HG02840 (cell line): ENCODE results near the gene RAP1GAP2.
"Not testable (repeated sequence)": the region's sequence is repeated elsewhere in the genome, so short reads cannot be mapped to it uniquely, and the experiment has no call there.

Source experiments
- ATAC-seq: cut with Tn5 transposase; IDR thresholded peaks from one replicate; pipeline ENCODE4 v1.9.1; 2021; ENCODE audit warnings: mild to moderate bottlenecking, moderate library complexity, moderate number of reproducible peaks; ENCODE audit not compliant: unreplicated experiment, low FRiP score

The RAP1GAP2 gene

DNA sequence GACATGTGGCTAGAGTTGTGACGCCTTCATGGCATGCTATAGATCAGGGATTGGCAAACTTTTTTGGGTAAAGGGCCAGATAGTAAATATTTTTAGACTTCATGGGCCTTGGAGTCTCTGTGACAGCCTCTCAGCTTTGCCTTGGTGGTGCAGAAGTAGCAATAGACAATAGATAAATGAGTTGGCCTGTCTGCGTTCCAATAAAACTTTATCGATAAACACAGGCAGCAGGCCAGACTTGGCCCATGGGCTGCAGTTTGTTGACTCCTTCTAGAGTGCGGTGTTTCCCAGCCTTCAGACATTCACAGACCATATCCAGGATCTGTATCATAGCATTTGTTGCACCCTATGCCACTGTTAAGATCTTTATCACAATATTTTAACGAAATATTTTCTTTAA lies 190.7 kb downstream of the RAP1GAP2 start:
- no peak for ATAC-seq

DNA sequence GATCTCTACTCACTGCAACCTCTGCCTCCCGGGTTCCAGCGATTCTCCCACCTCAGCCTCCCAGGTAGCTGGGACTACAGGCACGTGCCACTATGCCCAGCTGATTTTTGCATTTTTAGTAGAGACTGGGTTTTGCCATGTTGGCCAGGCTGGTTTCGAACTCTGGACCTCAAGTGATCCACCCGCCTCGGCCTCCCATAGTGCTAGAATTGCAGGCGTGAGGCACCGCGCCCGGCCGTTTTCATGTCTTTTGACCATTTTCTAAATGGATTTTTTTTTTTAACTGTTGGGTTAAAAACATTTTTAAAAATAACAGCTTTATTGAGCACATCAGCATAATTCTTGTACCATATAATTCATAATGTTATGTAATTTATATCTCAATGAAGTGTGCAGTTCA lies 193.2 kb downstream of the RAP1GAP2 start:
- not testable (repeated sequence) for ATAC-seq

DNA sequence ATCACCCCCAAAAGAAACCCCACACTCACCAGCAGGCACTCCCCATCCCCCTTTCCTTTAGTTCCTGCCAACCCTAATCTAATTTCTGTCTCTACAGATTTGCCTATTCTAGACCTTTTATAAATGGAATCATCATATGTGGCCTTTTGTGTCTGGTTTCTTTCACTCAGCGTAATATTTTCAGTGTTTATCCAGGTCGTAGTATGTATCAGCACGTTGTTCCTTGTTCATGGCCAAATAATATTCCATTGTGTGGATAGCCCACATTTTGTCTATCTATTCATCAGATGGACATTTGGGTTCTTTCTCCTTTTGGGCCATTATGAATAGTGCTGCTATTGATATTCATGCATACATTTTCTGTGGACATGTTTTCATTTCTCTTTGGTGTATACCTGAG lies 193.6 kb downstream of the RAP1GAP2 start:
- ATAC-seq: no peak

DNA sequence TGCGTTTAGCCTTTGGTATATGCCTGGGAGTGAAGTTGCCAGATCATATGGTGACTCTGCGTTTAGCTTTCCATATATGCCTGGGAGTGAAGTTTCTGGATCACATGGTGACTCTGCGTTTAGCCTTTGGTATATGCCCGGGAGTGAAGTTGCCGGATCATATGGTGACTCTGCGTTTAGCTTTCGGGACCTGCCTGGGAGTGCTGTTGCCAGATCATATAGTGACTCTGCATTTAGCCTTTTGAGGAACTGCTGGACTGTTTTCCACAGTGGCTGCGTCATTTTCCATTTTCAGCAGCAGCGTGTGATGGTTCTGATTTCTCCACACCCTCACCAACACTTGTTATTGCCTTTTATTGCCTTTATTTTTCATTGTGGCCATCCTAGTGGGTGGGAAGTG lies 194.2 kb downstream of the RAP1GAP2 start:
- ATAC-seq: no peak

DNA sequence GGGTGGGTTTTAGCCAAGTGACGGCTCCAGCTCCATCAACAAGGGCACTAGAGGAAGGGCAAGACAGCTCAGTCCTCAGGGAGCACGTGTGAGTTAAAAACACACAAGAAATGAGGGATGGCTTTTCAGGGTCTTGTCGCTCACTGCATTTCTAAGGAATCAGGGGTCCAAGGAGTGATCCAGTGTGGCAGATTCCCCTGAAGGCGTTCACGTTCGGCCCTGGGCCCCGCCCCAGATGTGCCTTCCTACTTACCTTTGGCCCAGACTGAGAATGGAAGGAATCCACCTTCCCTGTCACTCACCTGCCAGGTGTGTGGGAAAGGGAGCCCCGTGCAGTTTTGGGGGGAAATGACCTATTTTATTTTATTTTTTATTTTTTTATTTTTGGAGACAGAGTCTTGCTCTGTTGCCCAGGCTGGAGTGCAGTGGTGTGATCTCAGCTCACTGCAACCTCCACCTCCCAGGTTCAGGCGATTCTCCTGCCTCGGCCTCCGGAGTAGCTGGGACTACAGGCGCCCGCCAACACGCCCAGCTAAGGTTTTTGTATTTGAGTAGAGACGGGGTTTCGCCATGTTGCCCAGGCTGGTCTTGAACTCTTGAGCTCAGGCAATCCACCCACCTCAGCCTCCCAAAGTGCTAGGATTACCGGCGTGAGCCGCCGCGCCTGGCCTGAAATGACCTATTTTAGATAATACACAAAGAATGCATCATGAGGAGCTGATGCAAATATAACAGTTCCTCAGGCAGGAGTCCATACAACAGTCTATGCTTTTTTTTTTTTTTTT lies 195.3 kb downstream of the RAP1GAP2 start:
- not testable (repeated sequence) for ATAC-seq

DNA sequence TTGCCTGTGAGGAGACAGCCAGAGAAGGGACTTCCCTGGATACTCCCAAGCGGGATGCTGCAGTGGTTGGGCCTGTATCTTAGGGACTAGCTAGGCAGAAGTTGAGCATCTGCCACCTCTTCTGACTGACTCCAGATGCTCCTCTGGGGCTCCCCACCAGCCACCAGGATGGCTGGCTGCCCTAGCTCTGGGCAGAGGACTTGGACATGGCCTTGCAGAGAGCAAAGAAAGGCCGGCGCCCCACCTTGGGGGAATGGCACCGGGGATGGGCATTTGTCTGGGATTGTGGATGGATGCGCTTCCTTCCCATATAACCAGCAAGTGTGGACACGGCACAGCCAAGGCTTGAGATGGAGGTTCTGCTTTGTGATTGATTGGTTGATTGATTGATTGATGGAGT lies 198.2 kb downstream of the RAP1GAP2 start:
- ATAC-seq: no peak

DNA sequence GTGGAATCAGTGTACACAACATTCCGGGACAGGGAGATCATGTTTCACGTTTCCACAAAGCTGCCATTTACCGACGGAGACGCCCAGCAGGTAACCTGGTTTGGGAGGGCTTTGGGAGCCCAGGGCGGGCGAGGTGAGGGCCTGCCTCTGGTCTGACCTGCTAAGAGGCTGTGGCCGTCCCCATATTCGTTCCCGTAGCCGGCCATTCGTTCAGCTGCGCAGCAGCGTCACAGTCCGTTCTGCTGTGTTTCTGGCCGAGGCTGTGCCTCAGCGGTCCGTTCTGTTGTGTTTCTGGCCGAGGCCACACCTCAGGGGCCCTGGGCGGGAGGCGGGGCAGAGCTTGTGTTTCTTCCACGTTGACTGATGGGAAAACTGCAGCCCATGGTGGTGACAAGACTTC lies 199.1 kb downstream of the RAP1GAP2 start:
- no peak for ATAC-seq

DNA sequence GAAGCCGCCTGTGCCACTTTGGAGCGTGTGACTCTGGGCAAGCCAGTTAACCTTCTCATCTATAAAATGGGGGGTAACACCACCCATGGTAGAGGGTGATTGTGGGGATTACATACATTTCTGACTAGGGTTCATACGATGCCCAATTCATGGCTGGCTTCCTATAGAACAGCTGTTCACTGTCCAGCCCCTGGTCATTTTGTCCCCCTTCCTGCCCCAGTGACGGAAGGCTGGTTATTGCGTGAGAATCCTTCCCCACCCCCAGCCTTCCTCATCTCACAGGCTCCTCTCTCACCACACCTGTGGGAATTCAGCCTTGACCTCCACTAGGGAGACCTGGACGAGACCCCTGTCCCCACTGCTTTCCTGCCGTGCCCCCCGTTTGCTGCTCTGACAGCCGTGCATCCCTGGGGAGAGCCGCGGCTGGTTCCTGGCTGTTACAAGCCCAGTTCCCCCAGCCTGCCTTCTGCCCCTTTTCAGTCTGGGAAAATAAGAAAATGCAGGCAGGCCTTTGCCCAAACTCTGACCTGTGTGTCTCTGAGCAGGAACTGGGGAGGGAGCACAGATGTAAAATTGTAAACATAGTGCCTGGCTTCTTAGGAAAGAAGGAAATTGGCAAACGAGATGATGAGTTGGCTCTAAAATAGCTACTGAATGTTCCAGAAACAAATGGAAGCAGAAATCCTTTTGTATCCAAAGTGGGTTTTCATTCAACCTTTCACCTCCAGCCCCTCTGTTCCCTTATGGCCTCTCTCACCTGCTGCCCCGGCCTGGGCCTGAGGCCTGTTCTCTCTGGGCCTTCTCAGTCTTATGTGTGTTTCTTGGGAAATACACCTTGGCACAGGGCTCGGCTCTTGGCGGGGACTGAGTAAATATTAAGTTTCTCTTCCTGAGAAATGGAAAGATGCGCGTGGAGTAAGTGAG lies 199.9 kb downstream of the RAP1GAP2 start:
- no peak for ATAC-seq

DNA sequence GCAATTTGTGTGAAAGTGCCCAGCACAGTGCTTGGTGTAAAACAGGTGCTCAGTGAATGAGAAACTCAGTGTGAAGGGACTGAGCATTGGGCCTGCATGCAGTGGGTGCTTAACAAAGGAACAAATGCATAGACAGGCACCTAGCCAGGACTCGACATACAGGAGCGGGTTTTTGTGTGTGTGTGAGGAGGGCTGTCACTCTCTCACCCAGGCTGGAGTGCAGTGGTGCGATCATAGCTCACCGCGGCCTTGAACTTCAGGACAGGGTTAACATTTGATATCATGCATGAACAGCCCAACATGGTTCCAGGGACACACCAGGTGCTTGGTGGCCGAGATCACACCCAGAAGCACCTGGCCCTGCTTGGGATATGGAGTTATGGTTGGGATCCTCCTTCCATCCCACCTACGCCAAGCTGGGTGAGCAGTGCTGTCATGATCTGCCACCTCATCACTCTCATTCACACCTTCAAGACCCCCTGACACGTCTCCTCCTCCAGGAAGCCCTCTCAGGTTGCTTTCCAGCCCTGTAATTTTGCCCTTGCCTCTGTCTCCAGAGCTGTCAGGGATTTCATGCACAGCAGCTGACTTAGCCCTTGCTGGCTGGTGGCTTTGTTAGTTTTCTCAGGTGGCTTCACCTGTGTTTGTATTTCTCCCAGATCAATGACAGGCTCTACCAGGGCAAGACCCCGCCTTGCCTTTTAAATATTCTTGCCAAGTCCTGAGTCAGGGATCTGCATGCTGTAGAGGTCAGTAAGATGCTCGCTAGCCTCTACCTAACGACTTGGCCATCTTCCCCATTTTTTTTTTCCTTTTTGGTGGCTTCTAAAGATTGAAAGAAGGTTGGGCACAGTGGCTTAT lies 200.8 kb downstream of the RAP1GAP2 start:
- no peak for ATAC-seq

DNA sequence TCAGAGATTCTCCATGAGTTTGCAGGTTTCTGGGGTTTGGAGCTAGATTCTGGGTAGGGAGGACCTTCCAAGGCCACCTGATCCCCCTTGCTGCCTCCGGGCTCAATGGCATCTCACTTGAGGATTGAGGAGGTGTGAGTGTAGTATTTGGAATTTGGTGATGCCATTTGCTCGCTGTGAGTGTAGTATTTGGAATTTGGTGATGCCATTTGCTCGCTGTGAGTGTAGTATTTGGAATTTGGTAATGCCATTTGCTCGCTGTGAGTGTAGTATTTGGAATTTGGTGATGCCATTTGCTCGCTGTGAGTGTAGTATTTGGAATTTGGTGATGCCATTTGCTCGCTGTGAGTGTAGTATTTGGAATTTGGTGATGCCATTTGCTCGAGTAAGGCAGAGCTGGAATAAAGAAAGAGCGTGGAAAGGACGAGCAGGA lies 202.2 kb downstream of the RAP1GAP2 start:
- ATAC-seq: not testable (repeated sequence)

DNA sequence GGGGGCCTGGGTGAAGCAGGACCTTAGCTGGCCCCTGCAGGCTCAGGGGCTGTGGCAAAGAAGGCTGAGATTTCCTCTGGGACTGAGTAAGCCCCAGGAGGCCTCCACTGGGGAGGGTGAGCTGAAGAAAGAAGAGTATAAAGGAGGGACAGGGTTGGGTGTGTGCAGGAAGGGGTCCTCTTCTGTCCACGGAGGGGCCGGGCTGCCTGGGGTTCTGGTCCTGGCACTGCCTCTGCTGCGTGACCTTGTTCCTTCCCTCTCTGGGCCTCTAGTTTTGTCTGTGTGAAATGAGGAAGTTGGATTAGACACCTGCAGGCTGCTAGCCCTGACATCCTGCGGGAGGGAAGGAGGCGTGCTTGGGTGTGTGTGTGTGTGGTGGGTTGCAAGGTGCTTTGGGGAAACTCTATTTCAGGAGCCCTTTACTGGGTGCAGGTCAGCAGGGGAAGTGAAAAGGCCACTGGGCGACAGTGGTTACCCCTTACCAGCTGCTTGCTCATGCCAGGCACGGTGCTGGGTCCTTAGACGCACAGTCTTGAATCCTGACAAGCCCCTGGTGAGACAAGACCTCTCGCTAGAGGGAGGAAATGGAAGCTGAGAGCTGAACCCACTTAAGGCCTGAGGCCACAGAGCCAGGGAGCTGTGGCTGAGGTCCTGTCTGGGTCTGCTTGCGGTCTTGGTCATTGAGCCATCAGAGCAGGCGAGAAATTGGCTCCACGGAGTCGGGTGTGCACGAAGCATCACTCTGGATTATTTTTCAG lies 206.5 kb downstream of the RAP1GAP2 start:
- ATAC-seq: peak; percentile 52

DNA sequence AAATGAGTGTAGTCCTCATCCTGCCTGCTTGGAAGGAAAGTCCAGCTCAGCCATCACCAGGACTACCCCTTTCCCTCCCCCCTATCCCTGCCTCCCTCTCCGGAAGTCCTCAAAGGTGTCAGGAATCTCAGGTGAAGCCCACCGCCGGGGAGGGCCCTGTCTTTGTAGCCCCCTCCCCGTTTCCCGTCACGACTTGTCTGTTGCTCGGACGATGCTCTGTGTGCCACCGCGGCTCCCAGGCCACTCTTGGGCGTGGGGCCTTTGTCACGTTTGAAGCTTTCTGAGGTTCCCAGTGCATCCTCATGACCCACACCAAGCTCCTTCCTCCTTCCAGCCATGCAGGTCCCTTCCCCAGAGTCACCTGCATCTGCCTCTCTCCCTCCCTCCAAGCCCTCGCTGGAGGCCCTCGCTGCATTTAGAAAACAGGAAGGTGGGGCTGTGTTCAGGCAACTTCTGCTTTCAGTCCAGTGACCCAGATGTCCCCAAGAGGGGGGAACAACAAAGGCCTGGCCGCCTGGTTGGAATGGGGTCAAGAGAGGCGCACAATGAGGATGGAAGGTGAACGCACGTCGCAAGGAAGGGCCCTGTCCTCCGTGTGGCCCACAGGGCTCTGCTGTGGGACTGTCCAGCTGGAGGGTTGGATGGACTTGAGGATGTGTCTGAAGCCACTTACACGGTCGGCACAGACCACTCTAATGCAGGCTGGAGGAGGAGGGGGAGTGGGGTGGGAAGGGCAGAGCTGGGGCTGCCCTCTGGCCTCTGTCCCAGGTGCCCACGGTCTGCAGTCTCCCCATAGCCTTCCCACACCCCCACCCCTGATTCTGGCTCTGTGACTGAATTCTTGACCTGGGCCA lies 207.3 kb downstream of the RAP1GAP2 start:
- no peak for ATAC-seq

DNA sequence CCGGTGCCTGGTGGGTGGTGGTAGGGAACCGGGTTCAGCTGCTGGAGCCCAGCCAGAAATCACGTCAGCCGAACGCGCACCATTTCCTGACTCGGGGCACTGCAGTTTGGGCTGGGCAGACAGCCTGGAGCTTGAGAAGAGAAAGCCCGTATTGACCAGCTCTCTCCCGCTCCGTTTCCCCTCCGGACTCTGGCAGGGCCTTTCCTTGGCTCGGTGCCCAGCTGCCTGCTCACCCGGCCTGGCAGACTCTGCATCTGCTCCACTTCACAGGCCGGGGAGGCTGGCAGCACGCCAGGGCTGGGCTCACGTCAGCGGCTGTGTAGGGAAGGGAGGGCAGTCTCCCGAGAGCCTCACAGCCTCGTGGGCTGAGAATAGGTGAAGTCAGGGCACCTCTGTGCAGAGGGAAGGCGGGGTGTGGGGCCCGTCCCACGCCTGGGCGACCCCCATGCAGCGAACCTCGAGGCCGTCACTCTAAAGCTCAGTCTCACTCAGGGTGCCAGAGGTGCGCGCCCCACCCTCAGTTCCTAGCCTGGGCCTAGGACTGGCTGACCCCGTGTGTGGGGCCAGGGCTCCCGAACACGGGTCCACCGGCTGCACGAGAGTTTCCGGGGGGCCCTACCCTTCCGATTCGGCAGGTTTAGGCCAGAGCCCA lies 208.0 kb downstream of the RAP1GAP2 start:
- ATAC-seq: no peak

DNA sequence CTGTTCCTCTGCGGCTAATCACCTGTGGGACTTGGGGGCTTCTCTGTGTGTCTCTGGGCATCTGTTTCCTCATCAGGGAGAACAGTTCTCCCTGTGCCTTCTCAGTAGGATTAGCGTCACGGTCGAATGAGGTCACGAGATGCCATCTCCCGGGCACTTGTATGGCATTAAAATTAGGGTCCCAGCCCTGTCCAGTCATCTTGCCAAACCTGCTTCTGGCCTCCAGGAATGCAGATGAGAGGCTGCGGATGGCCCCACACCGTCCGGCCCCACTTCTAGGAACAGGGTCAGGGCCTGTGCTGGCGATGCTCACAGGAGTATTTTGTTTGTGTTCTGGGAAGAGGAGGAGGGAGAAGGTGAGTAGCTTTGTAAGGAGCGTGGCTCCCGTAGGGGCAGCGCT lies 208.7 kb downstream of the RAP1GAP2 start:
- ATAC-seq: no peak

DNA sequence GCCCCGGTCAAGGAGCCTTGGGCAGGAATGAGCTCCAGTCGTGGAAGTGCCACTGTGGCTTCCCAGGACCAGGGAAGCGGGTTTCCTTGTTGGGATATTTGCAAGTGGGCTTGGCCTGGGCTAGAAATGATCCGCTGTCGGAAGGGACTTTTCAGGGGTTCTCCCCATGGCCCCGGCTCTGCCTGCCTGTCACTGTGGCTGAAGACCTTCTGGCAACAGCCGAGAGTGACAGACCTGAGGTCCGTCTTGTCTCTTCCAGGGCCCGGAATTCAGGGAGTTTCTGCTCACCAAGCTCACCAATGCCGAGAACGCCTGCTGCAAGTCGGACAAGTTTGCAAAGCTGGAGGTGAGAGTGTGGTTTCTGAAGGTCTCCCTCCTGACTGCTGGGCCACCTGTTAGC lies 209.5 kb downstream of the RAP1GAP2 start:
- ATAC-seq: no peak

DNA sequence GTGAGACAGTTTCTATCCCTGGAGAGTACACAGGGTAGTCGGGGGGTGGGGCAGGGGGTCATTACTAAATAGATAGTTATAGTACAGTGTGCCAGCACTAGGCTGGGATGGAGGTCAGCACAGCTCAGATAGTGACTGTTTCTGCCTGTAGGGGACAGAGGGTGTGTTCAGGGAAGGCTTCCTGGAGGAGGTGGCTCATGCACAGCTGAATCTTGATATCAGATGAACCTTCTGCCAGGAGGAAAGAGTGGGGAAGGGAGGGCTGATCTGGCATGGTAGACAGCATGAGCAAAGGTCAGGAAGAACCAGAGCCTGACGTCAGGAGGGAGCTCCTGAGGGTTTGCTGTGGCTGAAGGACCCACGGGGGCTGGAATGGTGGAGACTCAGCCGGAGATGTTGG lies 210.6 kb downstream of the RAP1GAP2 start:
- no peak for ATAC-seq

DNA sequence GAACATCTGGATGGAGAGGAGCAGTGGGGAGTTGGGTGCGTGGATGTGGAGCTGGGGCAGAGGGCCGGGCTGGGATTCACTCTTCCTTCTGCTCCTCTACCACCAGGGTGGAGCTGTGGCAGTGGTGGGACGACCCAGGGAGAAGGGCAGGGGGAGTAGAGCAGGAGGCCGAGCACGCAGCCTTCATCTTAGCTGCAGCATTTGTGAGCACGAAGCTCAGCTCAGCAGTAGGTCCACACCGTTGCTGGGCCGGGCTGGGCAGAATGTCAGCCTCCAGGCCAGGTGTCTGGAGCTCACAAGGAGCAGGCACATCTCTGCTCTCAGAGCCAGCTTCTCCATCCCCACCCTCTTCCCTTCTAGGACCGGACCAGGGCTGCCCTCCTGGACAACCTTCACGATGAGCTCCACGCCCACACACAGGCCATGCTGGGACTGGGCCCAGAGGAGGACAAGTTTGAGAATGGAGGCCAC lies 211.4 kb downstream of the RAP1GAP2 start:
- ATAC-seq: no peak
